ENCODE data around the gene CCDC78. TPM values are rescaled to one million over a fixed set of nuclear protein-coding genes. Genes with fewer than 3 reads are reported as not detected.

CCDC78 gene
- total and polyA plus RNA-seq, 2 of the 13 experiments (the other 11 are each of a cell fraction or from before 2014, with no cell fraction given) = 0.53 to 1.5 TPM

DNA sequence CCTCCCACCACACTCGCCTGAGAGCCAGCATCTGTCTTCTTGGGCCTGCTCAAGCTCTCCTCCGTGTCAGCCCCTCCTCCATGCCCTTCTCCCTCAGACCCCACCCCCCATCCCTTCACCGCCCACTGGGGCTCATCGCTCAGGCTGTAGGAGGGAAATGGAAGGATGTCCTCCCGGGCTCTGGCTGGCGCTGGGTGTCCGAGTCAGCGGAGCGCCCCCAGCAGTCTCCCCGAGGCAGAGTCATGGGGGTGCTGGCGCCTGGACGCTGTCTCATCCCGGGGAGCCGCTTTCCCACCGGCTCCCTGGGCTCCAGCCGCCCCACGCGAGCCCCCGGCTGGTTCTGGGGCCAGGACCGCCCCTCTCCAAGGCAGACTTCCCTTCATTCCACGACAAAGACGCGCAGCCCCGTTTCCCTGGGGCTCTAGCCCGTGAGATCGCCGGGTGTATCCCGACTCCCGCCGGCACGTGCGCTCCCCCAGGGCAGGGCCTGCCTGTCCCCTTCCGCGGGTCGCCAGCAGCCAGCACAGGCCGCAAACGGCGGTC, 5.7 kb downstream of the CCDC78 start (continued):
- TF ChIP-seq, protein P1, sequence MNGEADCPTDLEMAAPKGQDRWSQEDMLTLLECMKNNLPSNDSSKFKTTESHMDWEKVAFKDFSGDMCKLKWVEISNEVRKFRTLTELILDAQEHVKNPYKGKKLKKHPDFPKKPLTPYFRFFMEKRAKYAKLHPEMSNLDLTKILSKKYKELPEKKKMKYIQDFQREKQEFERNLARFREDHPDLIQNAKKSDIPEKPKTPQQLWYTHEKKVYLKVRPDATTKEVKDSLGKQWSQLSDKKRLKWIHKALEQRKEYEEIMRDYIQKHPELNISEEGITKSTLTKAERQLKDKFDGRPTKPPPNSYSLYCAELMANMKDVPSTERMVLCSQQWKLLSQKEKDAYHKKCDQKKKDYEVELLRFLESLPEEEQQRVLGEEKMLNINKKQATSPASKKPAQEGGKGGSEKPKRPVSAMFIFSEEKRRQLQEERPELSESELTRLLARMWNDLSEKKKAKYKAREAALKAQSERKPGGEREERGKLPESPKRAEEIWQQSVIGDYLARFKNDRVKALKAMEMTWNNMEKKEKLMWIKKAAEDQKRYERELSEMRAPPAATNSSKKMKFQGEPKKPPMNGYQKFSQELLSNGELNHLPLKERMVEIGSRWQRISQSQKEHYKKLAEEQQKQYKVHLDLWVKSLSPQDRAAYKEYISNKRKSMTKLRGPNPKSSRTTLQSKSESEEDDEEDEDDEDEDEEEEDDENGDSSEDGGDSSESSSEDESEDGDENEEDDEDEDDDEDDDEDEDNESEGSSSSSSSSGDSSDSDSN (CRISPR knock-in tag; IDR thresholded peaks at IDR 0.05) = no peak
- no peak for TF ChIP-seq RFXAP (CRISPR knock-in tag; IDR thresholded peaks at IDR 0.05; ENCODE audit: borderline replicate concordance)
- TF ChIP-seq GABPB1 (CRISPR knock-in tag; IDR thresholded peaks at IDR 0.05) = no peak
- no peak for TF ChIP-seq ZNF747 (CRISPR knock-in tag; IDR thresholded peaks at IDR 0.05; ENCODE audit: borderline replicate concordance)
- no peak for TF ChIP-seq ZFP1 (CRISPR knock-in tag; IDR thresholded peaks at IDR 0.05)
- TF ChIP-seq ZNF616 (CRISPR knock-in tag; IDR thresholded peaks at IDR 0.05; ENCODE audit: low read depth) = 0 out of 2 replicates have a peak, but pooled peaks have one; percentile 10
- TF ChIP-seq, protein P2, sequence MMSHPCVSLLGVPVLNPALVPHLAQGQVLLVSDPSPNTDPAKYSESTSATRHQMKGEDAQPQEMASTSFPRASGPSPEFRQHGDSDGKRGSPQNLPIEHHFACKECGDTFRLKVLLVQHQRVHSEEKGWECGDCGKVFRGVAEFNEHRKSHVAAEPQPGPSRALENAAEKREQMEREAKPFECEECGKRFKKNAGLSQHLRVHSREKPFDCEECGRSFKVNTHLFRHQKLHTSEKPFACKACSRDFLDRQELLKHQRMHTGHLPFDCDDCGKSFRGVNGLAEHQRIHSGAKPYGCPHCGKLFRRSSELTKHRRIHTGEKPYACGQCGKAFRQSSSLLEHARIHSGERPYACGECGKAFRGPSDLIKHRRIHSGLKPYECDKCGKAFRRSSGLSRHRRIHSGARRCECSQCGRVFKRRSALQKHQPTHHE (CRISPR knock-in tag; IDR thresholded peaks at IDR 0.05; ENCODE audit: borderline replicate concordance) = no peak
- TF ChIP-seq PLRG1 (conservative IDR thresholded peaks at IDR 0.05) = no peak
- 0 out of 2 replicates have a peak, but pooled peaks have one; percentile 59 for TF ChIP-seq ZNF414 (CRISPR knock-in tag; IDR thresholded peaks at IDR 0.05)
- no peak for TF ChIP-seq STAT5B (CRISPR knock-in tag; IDR thresholded peaks at IDR 0.05)
- no peak for TF ChIP-seq ZFP37 (CRISPR knock-in tag; IDR thresholded peaks at IDR 0.05; ENCODE audit: borderline replicate concordance)
- no peak for TF ChIP-seq KLF6 (CRISPR knock-in tag; IDR thresholded peaks at IDR 0.05)
- TF ChIP-seq CREB3 (CRISPR knock-in tag; IDR thresholded peaks at IDR 0.05) = no peak
- no peak for TF ChIP-seq TCF12 (IDR thresholded peaks at IDR 0.05)
- TF ChIP-seq TCF12 (CRISPR knock-in tag; IDR thresholded peaks at IDR 0.05) = 0 out of 2 replicates have a peak, but pooled peaks have one; percentile 13
- TF ChIP-seq ZNF737 (CRISPR knock-in tag; IDR thresholded peaks at IDR 0.05; ENCODE audit: borderline replicate concordance) = no peak
- peak; percentile 37 for TF ChIP-seq RBM39 (IDR thresholded peaks at IDR 0.05; ENCODE audit: low read depth, low read length, poor library complexity, severe bottlenecking)
- TF ChIP-seq GATA4 (IDR thresholded peaks at IDR 0.05; ENCODE audit: borderline replicate concordance, low read depth) = no peak
- TF ChIP-seq SYNCRIP (IDR thresholded peaks at IDR 0.05; ENCODE audit: insufficient read depth, low read depth, low read length) = no peak
- TF ChIP-seq CEBPB (IDR thresholded peaks at IDR 0.05; ENCODE audit: borderline replicate concordance, low read depth, low read length) = no peak
- no peak for TF ChIP-seq FOXP1 (IDR thresholded peaks at IDR 0.05)
- TF ChIP-seq FOXP1 (CRISPR knock-in tag; IDR thresholded peaks at IDR 0.05) = no peak
- no peak for TF ChIP-seq ZNF136 (CRISPR knock-in tag; IDR thresholded peaks at IDR 0.05; ENCODE audit: low read depth)
- no peak for TF ChIP-seq EED (CRISPR knock-in tag; IDR thresholded peaks at IDR 0.05)
- no peak for TF ChIP-seq WIZ (CRISPR knock-in tag; IDR thresholded peaks at IDR 0.05)
- TF ChIP-seq ZNF749 (CRISPR knock-in tag; IDR thresholded peaks at IDR 0.05; ENCODE audit: borderline replicate concordance) = no peak
- no peak for TF ChIP-seq EHMT2 (IDR thresholded peaks at IDR 0.05; ENCODE audit: borderline replicate concordance, low read depth, low read length)
- no peak for TF ChIP-seq ZNF891 (CRISPR knock-in tag; IDR thresholded peaks at IDR 0.05)
- TF ChIP-seq NFATC3 (CRISPR knock-in tag; IDR thresholded peaks at IDR 0.05) = no peak
